Liver (tissue), 9 donors: Measurements from ENCODE around the gene HTR1E. TPM values are rescaled to one million over a fixed set of nuclear protein-coding genes. Genes with fewer than 3 reads are reported as not detected.

Experiments
- DNase-seq: peaks from one replicate; pipeline ENCODE4 v3.0.0-alpha.2; 2017; ENCODE audit warnings: low spot score
- H3K27ac ChIP-seq, 2 donors: one replicate each; pipeline ENCODE4 v1.7.0; 2013; ENCODE audit warnings: inconsistent platforms in 2 of 2, low read length in 2 of 2, control low read depth in 1 of 2, low read depth in 1 of 2, mild to moderate bottlenecking in 1 of 2
- H3K27me3 ChIP-seq, 4 donors: one replicate each; pipeline versions ENCODE4 v1.6.1 to v1.7.0; 2013; ENCODE audit warnings: low read length in 3 of 4, inconsistent platforms in 1 of 4, mild to moderate bottlenecking in 1 of 4, moderate library complexity in 1 of 4; ENCODE audit not compliant: control insufficient read depth in 4 of 4, insufficient read depth in 4 of 4
- H3K36me3 ChIP-seq, 4 donors: one replicate each; pipeline versions ENCODE4 v1.6.1 to v1.7.0; 2013; ENCODE audit warnings: low read length in 3 of 4, mild to moderate bottlenecking in 3 of 4, low read depth in 1 of 4, moderate library complexity in 1 of 4; ENCODE audit not compliant: control insufficient read depth in 4 of 4, insufficient read depth in 3 of 4
- H3K4me1 ChIP-seq, 4 donors: one replicate each; pipeline versions ENCODE4 v1.6.1 to v1.7.0; 2013; ENCODE audit warnings: low read length in 3 of 4, mild to moderate bottlenecking in 3 of 4, moderate library complexity in 1 of 4; ENCODE audit not compliant: control insufficient read depth in 4 of 4, insufficient read depth in 4 of 4
- H3K4me3 ChIP-seq, 3 donors: one replicate each; pipeline versions ENCODE4 v1.6.1 to v1.7.0; 2013; ENCODE audit warnings: low read length in 3 of 3, control low read depth in 1 of 3, low read depth in 1 of 3, mild to moderate bottlenecking in 1 of 3
- H3K9ac ChIP-seq, 2 donors: one replicate each; pipeline ENCODE4 v1.7.0; 2013; ENCODE audit warnings: low read length in 2 of 2, mild to moderate bottlenecking in 2 of 2, moderate library complexity in 2 of 2, control low read depth in 1 of 2, low read depth in 1 of 2
- H3K9me3 ChIP-seq, 4 donors: one replicate each; pipeline versions ENCODE4 v1.6.1 to v1.7.0; 2013; ENCODE audit warnings: low read length in 3 of 4; ENCODE audit not compliant: control insufficient read depth in 4 of 4
- ATF3 ChIP-seq: IDR thresholded peaks from 2 replicates; pipeline ENCODE4 v1.6.1; 2016; ENCODE audit warnings: antibody characterized with exemption
- CTCF ChIP-seq: fragments of 150-350 bp; IDR thresholded peaks from 2 replicates; pipeline ENCODE4 v1.5.1; 2017; ENCODE audit warnings: improper control_type of control experiment, low read depth, low read length; ENCODE audit not compliant: missing input control
- EGR1 ChIP-seq, 2 donors: IDR thresholded peaks; 2 replicates each; pipeline ENCODE4 v1.6.1; 2016 to 2018; ENCODE audit warnings: antibody characterized with exemption in 2 of 2, low read depth in 2 of 2
- FOXA1 ChIP-seq: IDR thresholded peaks from 2 replicates; pipeline ENCODE4 v1.6.1; 2016; ENCODE audit warnings: antibody characterized with exemption
- FOXA2 ChIP-seq: IDR thresholded peaks from 2 replicates; pipeline ENCODE4 v1.6.1; 2016; ENCODE audit warnings: antibody characterized with exemption
- GABPA ChIP-seq, 2 donors: IDR thresholded peaks in 1 of 2; conservative IDR thresholded peaks in 1 of 2; 2 replicates each; pipeline ENCODE4 v1.6.1; 2016; ENCODE audit warnings: antibody characterized with exemption in 2 of 2, mild to moderate bottlenecking in 1 of 2, moderate library complexity in 1 of 2
- HNF4A ChIP-seq, 2 donors: conservative IDR thresholded peaks; 2 replicates each; pipeline ENCODE4 v1.6.1; 2016; ENCODE audit warnings: antibody characterized with exemption in 2 of 2, mild to moderate bottlenecking in 2 of 2
- HNF4G ChIP-seq: IDR thresholded peaks from 2 replicates; pipeline ENCODE4 v1.6.1; 2016; ENCODE audit warnings: antibody characterized with exemption
- JUND ChIP-seq, 2 donors: IDR thresholded peaks; 2 replicates each; pipeline ENCODE4 v1.6.1; 2016; ENCODE audit warnings: antibody characterized with exemption in 2 of 2
- MAX ChIP-seq: IDR thresholded peaks from 2 replicates; pipeline ENCODE4 v1.6.1; 2016; ENCODE audit warnings: antibody characterized with exemption
- NR2F2 ChIP-seq: IDR thresholded peaks from 2 replicates; pipeline ENCODE4 v1.6.1; 2016; ENCODE audit warnings: antibody characterized with exemption
- RAD21 ChIP-seq, 2 donors: IDR thresholded peaks; 2 replicates each; pipeline ENCODE4 v1.6.1; 2016; ENCODE audit warnings: antibody characterized with exemption in 2 of 2, mild to moderate bottlenecking in 2 of 2
- REST ChIP-seq: IDR thresholded peaks from 2 replicates; pipeline ENCODE4 v1.6.1; 2016; ENCODE audit warnings: antibody characterized with exemption, mild to moderate bottlenecking
- TAF1 ChIP-seq: conservative IDR thresholded peaks from 2 replicates; pipeline ENCODE4 v1.6.1; 2016; ENCODE audit warnings: antibody characterized with exemption, mild to moderate bottlenecking
- YY1 ChIP-seq: IDR thresholded peaks from 2 replicates; pipeline ENCODE4 v1.6.1; 2016; ENCODE audit warnings: antibody characterized with exemption, mild to moderate bottlenecking
- ZBTB33 ChIP-seq: IDR thresholded peaks from 2 replicates; pipeline ENCODE4 v1.6.1; 2016; ENCODE audit warnings: antibody characterized with exemption
- WGBS: extraction: QIAGEN DNeasy Blood & Tissue Kit; methylation state at CpG from one replicate; pipeline ENCODE4 v1.1.7; 2013; 5-methylcytosine and 5-hydroxymethylcytosine counted together
- polyA plus RNA-seq, 2 donors: library from polyadenylated mRNA; stranded (reverse) in 1 of 2; unstranded in 1 of 2; fragments of 200-250 nt in 1 of 2; fragments of >200 nt in 1 of 2; fragmentation: Nextera tagmentation in 1 of 2; extraction: Ambion mirVana in 1 of 2; gene quantifications; one replicate each; pipeline versions ENCODE4 v1.2.1 to v1.2.3, GENCODE V29; 2013 to 2015
- total RNA-seq, 2 donors: library from RNA; depleted of rRNA; stranded (reverse); fragments of >200 nt; gene quantifications; one replicate each; pipeline ENCODE4 v1.2.3, GENCODE V29; 2014
- donor health status: healthy.
- donor health status: healthy.
- donor health status: healthy.
- donor health status: healthy.
- donor health status: healthy.

Gene HTR1E
- total and polyA plus RNA-seq, 4 donors, result not detected

- no peaks in the 10 kb centered on the region for H3K27me3 ChIP-seq
- no peaks in the 10 kb centered on the region for H3K36me3 ChIP-seq
- H3K9ac ChIP-seq, result no peak overlapping the region
- no peak for DNase-seq
- no peak overlapping the region for H3K27ac ChIP-seq
- no peaks in the 10 kb centered on the region for H3K9me3 ChIP-seq
- TF ChIP-seq RAD21 (IDR thresholded peaks at IDR 0.05), result no peak
- no peak for TF ChIP-seq MAX
- no peak for TF ChIP-seq TAF1
- no peak for TF ChIP-seq CTCF
- no peak for TF ChIP-seq GABPA (IDR thresholded peaks at IDR 0.05 in 1 of 2, conservative IDR thresholded peaks at IDR 0.05 in 1 of 2)
- TF ChIP-seq ZBTB33, result no peak
- TF ChIP-seq FOXA1, result no peak
- TF ChIP-seq HNF4A (conservative IDR thresholded peaks at IDR 0.05), result no peak
- no peak for TF ChIP-seq YY1
- TF ChIP-seq EGR1 (IDR thresholded peaks at IDR 0.05; ENCODE audit: low read depth in 2 of 2), result no peak
- TF ChIP-seq ATF3, result no peak
- 58% methylated on average over 3 of the region's 3 CpGs for WGBS
- no peaks in the 10 kb centered on the region for H3K4me1 ChIP-seq
- H3K4me3 ChIP-seq, result no peak overlapping the region
Measured at GRCh38 chr6:87012743-87013142, 75.4 kb downstream of the HTR1E start.

GRCh38 chr6:87016772-87017171, 79.4 kb downstream of the HTR1E start:
- Histone ChIP-seq H3K27me3 (no peaks in the 10 kb centered on the region), H3K27ac (no peak overlapping the region), H3K4me3 (no peak overlapping the region), H3K9me3 (no peaks in the 10 kb centered on the region), H3K9ac (no peak overlapping the region), H3K4me1 (no peaks in the 10 kb centered on the region), H3K36me3 (no peaks in the 10 kb centered on the region)
- TF ChIP-seq GABPA (IDR thresholded peaks at IDR 0.05 in 1 of 2, conservative IDR thresholded peaks at IDR 0.05 in 1 of 2) (no peak), MAX (no peak)
- no peak for DNase-seq
- WGBS, result 53% methylated on average over 2 of the region's 2 CpGs

- Histone ChIP-seq H3K9ac (no peak overlapping the region), H3K4me1 (no peaks in the 10 kb centered on the region), H3K27me3 (no peaks in the 10 kb centered on the region), H3K27ac (no peak overlapping the region), H3K4me3 (no peak overlapping the region), H3K9me3 (no peaks in the 10 kb centered on the region), H3K36me3 (no peaks in the 10 kb centered on the region)
- 75% methylated on average over 2 of the region's 2 CpGs for WGBS
- DNase-seq, result no peak
- TF ChIP-seq FOXA1, result no peak
- no peak for TF ChIP-seq REST
- TF ChIP-seq FOXA2, result no peak
- no peak for TF ChIP-seq RAD21 (IDR thresholded peaks at IDR 0.05)
- TF ChIP-seq HNF4G, result no peak
- no peak for TF ChIP-seq NR2F2
- TF ChIP-seq TAF1, result no peak
- no peak for TF ChIP-seq JUND (IDR thresholded peaks at IDR 0.05)
- no peak for TF ChIP-seq ATF3
- TF ChIP-seq CTCF, result no peak
- TF ChIP-seq GABPA (IDR thresholded peaks at IDR 0.05 in 1 of 2, conservative IDR thresholded peaks at IDR 0.05 in 1 of 2), result no peak
- no peak for TF ChIP-seq EGR1 (IDR thresholded peaks at IDR 0.05; ENCODE audit: low read depth in 2 of 2)
- TF ChIP-seq HNF4A (conservative IDR thresholded peaks at IDR 0.05), result no peak
Measured at GRCh38 chr6:87027021-87027420, 89.7 kb downstream of the HTR1E start.
